ENCODE results near the gene LHX4. TPM values are rescaled to one million over a fixed set of nuclear protein-coding genes. Genes with fewer than 3 reads are reported as not detected.

The LHX4 gene
- total and polyA plus RNA-seq, 7 donors: 0.44 to 0.92 (median 0.60) TPM; not detected in 4

GRCh38 chr1:180267211-180267561 is 37.1 kb downstream of the LHX4 start:
- H3K36me3 ChIP-seq: no peaks in the 10 kb centered on the region
- H3K4me3 ChIP-seq: no peak overlapping the region
- 92 to 94% methylated on average over 12 of the region's 12 CpGs for WGBS, 2 donors
- H3K4me1 ChIP-seq: peaks cover 0 to 10% (median 8%) of the 10 kb centered on the region in 4 donors
- H3K27me3 ChIP-seq: peaks cover 0 to 7% (median 0%) of the 10 kb centered on the region in 3 donors
- no peaks in the 10 kb centered on the region for H3K9me3 ChIP-seq
- H3K27ac ChIP-seq: no peak overlapping the region
- intact Hi-C loops (cut with DNase I): no loop called here
- peak; percentile 55 for DNase-seq
- TF ChIP-seq POLR2A (IDR thresholded peaks at IDR 0.05): no peak
- TF ChIP-seq, protein P1, sequence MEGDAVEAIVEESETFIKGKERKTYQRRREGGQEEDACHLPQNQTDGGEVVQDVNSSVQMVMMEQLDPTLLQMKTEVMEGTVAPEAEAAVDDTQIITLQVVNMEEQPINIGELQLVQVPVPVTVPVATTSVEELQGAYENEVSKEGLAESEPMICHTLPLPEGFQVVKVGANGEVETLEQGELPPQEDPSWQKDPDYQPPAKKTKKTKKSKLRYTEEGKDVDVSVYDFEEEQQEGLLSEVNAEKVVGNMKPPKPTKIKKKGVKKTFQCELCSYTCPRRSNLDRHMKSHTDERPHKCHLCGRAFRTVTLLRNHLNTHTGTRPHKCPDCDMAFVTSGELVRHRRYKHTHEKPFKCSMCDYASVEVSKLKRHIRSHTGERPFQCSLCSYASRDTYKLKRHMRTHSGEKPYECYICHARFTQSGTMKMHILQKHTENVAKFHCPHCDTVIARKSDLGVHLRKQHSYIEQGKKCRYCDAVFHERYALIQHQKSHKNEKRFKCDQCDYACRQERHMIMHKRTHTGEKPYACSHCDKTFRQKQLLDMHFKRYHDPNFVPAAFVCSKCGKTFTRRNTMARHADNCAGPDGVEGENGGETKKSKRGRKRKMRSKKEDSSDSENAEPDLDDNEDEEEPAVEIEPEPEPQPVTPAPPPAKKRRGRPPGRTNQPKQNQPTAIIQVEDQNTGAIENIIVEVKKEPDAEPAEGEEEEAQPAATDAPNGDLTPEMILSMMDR (IDR thresholded peaks at IDR 0.05): no peak
- no peak for TF ChIP-seq POLR2AphosphoS5 (IDR thresholded peaks at IDR 0.05)
- TF ChIP-seq EP300 (IDR thresholded peaks at IDR 0.05): no peak

DNA sequence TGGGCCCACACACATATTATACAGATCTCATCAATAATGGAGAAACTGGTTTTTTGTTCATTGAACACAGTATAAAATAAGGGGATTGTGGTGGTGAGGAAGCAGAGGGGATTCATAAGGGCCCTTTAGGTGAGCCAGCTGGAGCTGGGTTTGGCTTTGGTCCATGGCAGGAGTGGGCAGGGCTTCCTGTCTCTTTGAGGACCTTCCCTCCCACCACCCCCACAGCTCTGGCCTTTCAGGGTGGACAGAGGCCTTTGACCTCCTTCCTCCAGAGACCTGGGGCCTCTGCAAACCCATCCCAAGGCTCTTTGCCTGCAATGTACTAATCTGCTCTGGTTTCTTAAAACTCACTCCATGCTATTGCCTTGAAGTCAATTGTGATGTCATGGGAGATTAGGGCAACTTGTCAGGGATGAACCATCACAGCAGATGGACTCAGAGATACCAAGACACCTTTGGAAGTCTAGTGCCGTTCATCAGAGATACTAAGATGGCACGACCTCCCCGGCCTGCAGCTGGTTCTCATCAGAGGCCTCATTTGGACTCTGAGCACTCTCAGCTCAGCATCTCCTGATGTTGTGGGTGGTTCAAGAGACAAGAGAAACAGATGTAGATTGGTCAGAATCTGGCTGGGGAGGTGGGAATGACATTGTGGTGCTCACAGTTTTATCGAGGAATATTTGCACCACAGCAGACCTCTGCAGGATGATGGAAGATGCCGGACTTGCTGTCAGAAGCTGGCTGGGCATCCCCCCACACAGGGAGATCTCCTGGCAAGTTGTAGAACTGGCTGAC is 37.9 kb downstream of the LHX4 start:
- intact Hi-C loops (cut with DNase I): no loop called here
- Histone ChIP-seq H3K4me3 (no peak overlapping the region), H3K36me3 (peaks cover 0 to under 1% (median 0%) of the 10 kb centered on the region in 4 donors), H3K9me3 (no peaks in the 10 kb centered on the region), H3K27ac (no peak overlapping the region), H3K4me1 (peaks cover 0 to 2% (median under 1%) of the 10 kb centered on the region in 4 donors), H3K27me3 (peaks cover 0 to 6% (median 0%) of the 10 kb centered on the region in 3 donors)
- DNase-seq: peak; percentile 26
- TF ChIP-seq, protein P1 (IDR thresholded peaks at IDR 0.05): no peak
- TF ChIP-seq POLR2A (IDR thresholded peaks at IDR 0.05) (no peak), POLR2AphosphoS5 (IDR thresholded peaks at IDR 0.05) (no peak), EP300 (IDR thresholded peaks at IDR 0.05) (no peak)
- 87 to 90% methylated on average over 5 of the region's 5 CpGs for WGBS, 2 donors

DNA sequence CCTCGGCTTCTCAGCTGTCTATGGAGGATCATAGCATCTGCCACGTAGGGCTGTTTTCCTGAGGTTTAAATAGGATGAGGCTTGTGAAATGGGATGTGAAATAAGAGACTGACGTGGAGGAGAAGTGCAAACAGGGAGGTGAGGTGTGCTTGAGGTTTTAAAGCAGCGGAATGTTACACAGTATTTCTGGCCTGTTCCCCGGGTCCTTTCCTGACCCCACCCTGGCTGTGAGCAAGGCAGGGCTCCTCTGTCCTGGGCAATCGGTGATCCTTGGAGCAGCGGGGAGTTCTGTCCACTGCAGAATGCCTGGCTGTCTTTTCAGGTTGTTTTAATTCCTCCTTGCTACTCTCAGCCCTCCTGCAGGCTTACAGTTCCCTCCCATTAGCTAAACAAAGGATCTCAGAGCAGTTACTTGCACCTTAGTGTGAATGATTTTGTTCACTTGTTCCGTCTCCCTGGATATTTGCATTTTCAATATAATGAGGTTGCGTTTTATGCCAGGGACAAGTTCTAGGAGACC is 38.6 kb downstream of the LHX4 start:
- Histone ChIP-seq H3K9me3 (no peaks in the 10 kb centered on the region), H3K27me3 (no peaks in the 10 kb centered on the region), H3K36me3 (peaks cover 0 to 7% (median 0%) of the 10 kb centered on the region in 4 donors), H3K27ac (no peak overlapping the region), H3K4me3 (no peak overlapping the region), H3K4me1 (no peaks in the 10 kb centered on the region)
- WGBS, 2 donors: 83 to 87% methylated on average over 9 of the region's 9 CpGs
- TF ChIP-seq EP300 (IDR thresholded peaks at IDR 0.05) (no peak), POLR2A (IDR thresholded peaks at IDR 0.05) (no peak), POLR2AphosphoS5 (IDR thresholded peaks at IDR 0.05) (no peak)
- TF ChIP-seq, protein P1 (IDR thresholded peaks at IDR 0.05): no peak
- intact Hi-C loops (cut with DNase I): no loop called here
- no peak for DNase-seq

- peak; percentile 73 for DNase-seq
- Histone ChIP-seq H3K36me3 (peaks cover 0 to 20% (median 3%) of the 10 kb centered on the region in 4 donors), H3K4me3 (no peak overlapping the region), H3K9me3 (no peaks in the 10 kb centered on the region), H3K4me1 (no peaks in the 10 kb centered on the region), H3K27ac (no peak overlapping the region), H3K27me3 (no peaks in the 10 kb centered on the region)
- TF ChIP-seq POLR2A (IDR thresholded peaks at IDR 0.05): no peak
- no peak for TF ChIP-seq POLR2AphosphoS5 (IDR thresholded peaks at IDR 0.05)
- no peak for TF ChIP-seq EP300 (IDR thresholded peaks at IDR 0.05)
- TF ChIP-seq, protein P1 (IDR thresholded peaks at IDR 0.05): no peak
- intact Hi-C loops (cut with DNase I): no loop called here
- 18 to 64% methylated on average over 14 of the region's 14 CpGs for WGBS, 2 donors
Observed at GRCh38 chr1:180269645-180270529, 39.8 kb downstream of the LHX4 start.
